HG03135 (cell line): Measurements from ENCODE around the gene OCA2.
"Not testable (repeated sequence)": the region's sequence is repeated elsewhere in the genome, so short reads cannot be mapped to it uniquely, and the experiment has no call there.

Experiments used
- ATAC-seq: cut with Tn5 transposase; IDR thresholded peaks from one replicate; pipeline ENCODE4 v1.9.1; 2021; ENCODE audit warnings: mild to moderate bottlenecking, moderate library complexity; ENCODE audit not compliant: unreplicated experiment

The OCA2 gene

GRCh38 chr15:28026221-28026620 lies 72.9 kb downstream of the OCA2 start:
- no peak for ATAC-seq

DNA sequence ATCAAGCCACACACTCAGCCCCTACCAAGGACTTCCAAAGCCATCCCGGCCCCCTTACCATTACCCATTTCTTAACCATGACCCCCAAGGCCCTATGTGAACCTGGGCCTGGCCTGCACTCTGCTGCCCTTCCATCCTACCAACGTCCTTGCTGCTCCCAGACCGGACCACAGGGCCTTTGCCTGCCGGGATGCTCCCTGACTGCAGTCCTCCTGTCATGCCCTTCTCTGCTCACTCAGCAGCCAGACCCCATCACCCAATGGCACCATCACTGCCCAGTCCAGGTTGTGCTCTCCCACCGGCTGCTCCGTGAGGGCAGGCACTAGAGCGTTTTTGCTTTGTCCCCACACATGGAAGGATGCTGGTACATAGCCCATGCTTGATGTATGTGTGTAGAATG lies 73.7 kb downstream of the OCA2 start:
- no peak for ATAC-seq

GRCh38 chr15:28024889-28025250 lies 74.2 kb downstream of the OCA2 start:
- ATAC-seq = no peak

GRCh38 chr15:28023933-28024888 lies 74.9 kb downstream of the OCA2 start:
- no peak for ATAC-seq

- no peak for ATAC-seq
Observed at GRCh38 chr15:28023422-28023821, 75.7 kb downstream of the OCA2 start.

DNA sequence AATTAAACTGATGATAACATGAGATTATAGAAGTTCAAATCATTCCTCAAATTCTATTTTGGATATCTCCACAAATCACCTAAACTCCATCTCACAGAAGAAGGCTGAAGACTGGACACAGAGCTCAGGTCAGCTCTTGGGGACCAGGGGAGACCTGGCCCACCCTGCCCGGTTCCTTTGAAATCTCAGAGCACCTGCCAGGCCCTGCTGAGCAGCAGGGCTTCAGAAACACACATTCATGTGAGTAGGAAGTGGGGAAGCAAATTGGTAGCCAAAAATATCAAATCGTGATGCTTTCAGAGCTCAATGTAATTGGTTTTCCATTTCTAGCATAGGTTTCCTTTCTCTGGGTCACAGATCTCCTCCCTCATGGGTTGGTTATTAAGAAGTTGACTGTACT lies 76.2 kb downstream of the OCA2 start:
- ATAC-seq = no peak

- ATAC-seq = no peak
Observed at GRCh38 chr15:28022181-28022580, 76.9 kb downstream of the OCA2 start.

DNA sequence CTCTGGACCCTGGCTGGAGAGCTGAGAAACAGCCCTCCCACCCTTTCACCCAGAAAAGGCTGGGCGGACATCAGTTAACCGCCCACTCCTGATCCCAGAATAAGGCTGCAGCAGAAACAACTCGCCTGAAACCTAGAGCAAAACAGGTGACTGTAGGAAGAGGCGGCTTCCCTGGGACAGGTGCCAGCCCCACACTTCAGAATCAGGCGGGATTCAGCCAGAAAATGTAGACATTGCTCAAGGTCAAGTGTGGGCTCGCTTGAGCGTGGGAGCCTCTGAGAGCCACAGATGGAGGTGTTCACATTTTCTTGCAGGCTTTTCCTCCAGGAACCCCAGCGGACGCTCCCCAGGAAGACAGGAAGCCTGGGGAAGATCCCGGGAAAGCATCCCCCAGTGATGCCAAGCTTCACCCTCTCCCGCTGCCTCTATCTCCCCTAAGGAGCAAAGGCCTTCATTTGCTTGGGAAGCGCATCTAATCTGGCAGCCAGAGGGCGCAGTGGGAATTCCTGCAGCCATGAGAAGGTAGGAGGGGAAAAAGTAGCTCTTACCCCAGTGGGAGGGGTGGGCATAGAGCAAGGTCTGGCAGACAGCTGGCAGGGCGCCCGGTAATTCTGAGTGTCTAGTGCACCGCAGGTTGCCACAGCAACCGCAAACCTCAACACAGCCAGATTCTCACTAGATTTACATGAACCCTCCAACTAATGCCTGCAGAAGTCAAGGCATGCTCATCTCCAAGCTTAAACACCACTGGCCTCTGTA lies 77.7 kb downstream of the OCA2 start:
- no peak for ATAC-seq

- ATAC-seq = no peak
Observed at GRCh38 chr15:28020644-28021043, 78.5 kb downstream of the OCA2 start.

- ATAC-seq = no peak
Observed at GRCh38 chr15:28019594-28020309, 79.4 kb downstream of the OCA2 start.

DNA sequence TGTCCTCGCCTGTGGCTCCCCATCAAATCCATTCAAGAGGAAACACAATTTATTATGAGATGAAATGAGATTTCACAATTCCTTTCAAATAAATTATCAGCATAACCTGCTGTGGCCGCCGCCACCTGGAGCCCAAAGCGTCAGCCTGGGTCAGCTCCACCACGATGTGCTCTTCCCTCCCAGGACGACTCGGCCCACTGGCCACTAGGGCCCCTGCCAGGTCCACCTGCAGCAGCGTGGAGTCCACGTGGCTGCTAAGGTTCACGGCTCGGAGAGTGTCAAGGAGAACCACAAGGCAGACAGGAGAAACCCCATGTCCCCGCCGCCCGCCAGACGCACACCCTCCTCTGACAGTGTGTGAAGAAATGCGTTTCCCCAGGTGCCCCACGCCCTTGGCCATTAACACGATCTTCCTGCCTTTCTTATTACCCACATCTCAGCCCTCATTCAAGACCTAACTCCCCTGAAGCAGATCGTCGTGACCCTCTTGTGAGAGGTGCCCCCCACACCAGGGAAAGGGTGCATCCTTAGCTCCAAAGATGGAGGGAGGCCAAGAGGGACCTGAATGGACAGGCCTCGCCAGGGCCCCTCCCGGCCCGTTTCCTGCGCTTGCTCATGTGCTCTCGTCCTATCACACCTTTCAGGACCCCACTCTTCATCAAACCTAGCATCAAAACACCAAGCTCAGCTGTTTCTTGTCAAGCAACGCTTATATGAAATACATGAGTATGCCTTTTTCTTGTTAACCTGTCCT lies 80.6 kb downstream of the OCA2 start:
- no peak for ATAC-seq

DNA sequence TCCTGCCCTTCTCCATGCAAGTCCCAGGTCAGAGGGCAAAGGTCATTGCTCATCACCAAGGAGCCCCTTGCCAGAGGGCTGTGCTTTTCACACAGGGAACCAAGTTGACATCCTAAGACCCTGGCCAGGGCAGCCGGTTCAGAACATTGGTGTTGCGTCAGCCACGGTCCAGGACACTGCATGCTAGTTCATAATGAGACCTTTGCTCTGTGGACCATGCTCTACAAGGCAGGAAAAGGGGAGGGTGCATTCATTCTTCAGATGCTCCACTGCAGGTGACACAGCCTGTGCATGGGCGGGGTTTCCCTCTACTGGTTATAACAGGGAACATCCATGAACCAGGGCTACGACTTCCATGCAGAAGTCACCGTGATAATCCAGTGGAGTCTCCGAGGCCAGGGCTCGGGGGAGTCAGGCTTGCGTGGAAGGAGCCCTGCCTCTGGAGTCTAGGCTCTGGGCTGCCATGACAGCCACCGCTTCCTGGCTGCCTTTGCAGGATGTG lies 81.6 kb downstream of the OCA2 start:
- no peak for ATAC-seq

GRCh38 chr15:28015855-28016254 lies 83.3 kb downstream of the OCA2 start:
- no peak for ATAC-seq

DNA sequence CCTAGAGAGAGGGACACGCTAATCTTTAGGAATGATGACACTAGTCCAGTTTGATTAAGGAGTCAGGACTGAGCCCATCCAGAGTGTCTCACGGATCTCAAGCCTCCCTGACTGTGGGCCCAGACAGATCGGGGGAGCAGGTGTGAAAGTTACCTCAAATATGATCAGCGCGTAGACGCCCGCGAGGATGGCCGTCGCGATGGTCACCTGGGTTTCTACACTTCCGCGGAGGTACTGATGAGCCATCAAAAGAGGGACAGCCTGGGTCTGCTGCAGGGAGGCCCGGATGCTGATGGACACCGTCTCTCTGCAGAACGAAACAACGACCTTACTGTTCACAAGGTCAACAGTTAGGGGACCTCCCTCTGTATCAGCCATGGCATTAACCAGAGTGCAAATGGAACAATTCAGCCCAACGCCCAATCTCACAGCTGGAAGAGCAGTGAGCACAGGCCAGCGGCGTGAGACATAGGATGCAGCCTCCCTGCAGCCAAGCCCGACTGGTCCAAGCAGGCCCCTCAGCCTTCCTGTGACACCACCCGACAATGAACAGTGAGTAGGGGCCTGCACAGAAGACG lies 84.4 kb downstream of the OCA2 start:
- ATAC-seq = no peak

GRCh38 chr15:28013976-28014375 lies 85.1 kb downstream of the OCA2 start:
- ATAC-seq = no peak

GRCh38 chr15:28013480-28013879 lies 85.6 kb downstream of the OCA2 start:
- ATAC-seq = no peak

DNA sequence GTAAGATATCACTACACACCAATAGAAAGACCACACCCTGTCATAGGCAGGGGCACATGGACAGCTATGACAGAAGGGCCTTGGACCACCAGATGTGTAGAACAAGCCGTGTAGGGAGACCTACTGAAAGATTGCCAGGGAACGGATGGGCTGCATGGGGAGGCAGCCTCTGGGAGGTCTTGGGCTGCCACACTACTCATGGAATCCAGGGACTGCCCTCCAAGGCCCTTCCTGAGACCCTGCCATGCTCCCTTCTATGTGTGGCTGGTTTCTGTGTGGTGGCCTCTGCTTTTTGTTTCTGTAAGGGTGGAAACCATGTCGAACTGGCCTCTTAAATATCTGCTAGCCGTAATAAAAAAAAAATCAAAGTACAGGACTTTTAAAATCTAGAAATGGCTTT lies 86.9 kb downstream of the OCA2 start:
- ATAC-seq = no peak

- not testable (repeated sequence) for ATAC-seq
Observed at GRCh38 chr15:28008175-28008574, 90.9 kb downstream of the OCA2 start.

DNA sequence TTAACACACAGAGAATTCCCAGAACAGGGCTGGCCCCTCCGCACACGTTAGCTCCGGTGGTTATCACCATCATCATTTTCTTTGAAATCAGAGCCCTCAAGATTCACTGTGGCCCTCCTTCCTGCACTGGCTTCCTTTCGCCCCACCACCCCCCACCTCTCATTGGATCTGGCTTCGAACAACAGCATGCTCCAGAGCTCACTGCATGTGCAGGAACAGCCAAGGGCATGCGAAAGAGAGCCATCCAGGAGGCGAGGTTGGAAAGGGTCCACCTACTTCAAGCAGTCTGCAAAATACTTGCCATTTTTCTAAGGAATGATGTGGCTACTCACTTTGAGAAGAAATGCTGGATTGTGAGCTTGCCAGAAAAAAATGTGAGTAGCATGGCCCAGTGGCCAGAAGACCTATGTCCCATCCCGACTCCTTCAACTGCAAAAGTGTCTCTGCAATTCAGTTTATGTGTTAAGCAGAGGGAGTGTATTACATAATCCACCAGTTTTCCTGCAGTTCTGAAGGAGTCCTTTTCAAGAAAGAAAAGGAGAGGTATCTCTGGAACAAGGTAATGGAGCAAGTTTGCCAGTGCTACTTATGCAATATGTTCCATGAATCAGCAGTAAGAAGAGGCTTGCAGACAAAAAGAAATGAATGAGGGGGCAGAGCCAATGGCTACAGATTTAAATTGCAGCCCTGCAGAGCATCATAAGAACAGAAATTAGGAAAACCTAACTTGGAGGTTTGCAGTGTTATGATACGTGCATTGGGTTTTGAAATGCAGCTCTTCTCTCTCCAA lies 92.8 kb downstream of the OCA2 start:
- no peak for ATAC-seq
